NCI-H1105 (cell line): ENCODE results near the gene SLC25A12.
"Not testable (repeated sequence)": the region's sequence is repeated elsewhere in the genome, so short reads cannot be mapped to it uniquely, and the experiment has no call there.

Experiments used
- DNase-seq: peaks from one replicate; lab custom pipeline; 2025; lab: John Stamatoyannopoulos, UW

Gene SLC25A12

DNA sequence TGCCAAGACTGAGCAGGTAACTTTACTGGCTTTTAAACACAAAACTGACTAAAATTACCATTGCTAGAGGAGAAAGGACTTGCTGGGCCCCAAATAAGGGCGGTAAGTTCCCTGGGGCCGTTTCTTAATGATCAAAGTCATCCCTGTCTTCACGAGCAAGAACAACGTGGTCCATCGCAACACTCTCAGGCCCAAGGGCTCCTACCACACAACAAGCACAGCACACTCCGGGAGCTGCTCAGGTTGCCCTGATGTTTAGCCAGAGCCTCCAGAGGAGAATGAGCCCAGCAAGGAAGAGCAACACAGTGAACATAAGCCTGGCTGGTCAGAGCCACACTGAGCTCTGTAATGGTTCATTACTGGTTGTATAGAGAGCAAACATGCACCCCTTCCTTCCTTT lies 104.1 kb downstream of the SLC25A12 start:
- no peak for DNase-seq

DNA sequence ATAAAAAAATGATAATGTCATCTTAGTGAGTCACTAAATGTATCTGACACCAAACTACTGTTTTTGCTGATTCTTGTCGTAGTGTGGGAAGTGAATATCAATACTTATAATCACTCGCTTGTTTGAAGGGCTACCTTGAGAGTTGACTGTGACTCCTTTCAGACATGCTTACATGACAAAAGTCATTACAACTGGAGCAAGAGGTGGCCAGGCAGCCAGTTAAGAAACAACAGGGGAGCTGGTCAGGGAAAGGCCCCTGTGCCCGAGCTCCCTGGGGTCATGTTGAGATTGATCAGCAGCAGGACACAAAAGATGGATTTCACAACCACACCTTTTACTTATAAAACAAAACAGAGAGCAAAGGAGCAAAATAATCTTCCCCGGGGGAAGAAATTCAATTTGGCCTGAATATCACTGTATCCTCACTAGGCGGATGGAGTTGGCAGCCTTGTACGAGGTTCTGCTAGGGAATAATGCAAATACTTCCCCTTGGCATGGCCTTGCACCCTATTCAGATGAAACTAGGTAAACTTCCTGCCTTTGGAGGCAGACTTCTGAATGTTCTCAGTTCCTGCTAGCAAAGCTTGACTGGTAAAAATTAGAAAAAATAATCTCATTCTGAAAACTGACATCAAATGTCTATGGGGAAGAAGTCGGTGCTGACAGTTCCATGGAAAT lies 105.6 kb downstream of the SLC25A12 start:
- no peak for DNase-seq

DNA sequence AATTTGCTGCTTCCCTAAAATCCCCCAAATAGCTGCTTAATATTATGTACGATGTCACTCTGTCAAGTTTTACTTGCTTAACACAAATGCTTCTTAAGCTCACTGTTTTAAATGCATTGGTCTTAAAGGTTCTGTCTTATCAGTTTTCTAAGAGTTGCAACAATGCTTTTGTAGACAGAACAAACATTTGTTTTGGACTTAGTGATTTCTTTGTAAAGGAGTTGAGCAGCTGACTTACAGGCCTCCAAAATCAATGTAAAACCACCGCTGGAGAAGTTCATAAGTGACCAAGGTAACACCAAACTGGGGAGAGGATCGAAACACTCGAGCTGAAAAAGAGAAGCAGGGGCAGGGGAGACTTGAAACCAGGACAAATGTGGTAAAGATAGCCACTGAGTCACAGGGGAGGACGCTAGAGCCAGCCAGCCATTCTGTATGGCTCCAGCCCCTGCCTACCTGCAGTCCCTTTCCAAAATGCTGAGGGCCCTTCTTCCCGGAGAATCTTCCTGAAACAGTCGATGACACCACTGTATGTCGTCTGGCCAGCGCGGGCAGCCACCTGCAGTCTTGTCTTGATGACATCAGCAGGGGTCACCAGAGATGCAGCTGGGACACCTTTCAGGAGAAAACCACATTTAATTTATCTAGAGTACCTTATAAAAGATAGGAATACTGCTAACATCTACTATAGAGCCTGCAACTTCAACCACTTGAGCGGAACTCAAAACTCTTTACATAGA lies 106.5 kb downstream of the SLC25A12 start:
- no peak for DNase-seq

DNA sequence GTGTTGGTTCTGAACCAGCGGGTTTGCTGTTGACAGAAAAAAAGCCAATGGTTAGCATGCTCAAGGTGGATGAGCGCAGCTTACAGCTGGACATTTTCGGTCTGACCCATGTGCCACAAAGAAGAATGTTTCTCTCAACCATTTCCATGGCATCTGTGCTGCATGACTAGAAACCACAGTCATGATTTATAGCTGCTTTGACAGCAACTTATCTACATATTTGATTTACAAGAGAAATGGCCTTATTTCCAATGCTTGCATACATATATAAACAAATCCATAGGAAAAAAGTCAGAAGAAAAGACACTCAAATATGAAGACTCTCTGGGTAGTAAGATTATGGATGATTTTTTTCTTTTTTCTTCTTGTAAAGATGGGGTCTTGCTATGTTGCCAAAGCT lies 108.6 kb downstream of the SLC25A12 start:
- DNase-seq, result no peak

DNA sequence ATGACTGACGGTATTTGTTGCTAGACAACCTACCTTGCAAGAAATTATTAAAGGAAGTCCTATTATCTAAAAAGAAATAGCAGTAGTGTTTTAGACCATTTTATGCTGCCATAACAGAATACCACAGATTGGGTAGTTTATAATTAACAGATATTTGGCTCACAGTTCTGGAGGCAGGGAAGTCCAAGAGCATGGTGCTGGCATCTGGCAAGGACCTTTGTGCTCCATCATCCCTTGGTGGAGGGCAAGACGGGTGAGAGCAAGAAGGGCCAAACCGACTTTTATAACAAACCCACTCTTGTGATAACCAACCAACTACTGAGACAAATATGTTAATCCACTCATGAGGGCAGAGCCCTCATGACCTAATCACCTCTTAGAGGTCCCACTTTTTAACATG lies 115.5 kb downstream of the SLC25A12 start:
- no peak for DNase-seq

DNA sequence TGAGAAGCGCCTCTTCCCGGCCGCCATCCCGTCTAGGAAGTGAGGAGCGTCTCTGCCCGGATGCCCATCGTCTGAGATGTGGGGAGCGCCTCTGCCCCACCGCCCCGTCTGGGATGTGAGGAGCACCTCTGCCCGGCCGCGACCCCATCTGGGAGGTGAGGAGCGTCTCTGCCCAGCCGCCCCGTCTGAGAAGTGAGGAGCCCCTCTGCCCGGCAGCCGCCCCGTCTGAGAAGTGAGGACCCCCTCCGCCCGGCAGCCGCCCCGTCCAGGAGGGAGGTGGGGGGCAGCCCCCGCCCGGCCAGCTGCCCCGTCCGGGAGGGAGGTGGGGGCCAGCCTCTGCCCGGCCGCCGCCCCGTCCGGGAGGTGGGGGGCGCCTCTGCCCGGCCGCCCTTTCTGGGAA lies 119.5 kb downstream of the SLC25A12 start:
- DNase-seq, result not testable (repeated sequence)

DNA sequence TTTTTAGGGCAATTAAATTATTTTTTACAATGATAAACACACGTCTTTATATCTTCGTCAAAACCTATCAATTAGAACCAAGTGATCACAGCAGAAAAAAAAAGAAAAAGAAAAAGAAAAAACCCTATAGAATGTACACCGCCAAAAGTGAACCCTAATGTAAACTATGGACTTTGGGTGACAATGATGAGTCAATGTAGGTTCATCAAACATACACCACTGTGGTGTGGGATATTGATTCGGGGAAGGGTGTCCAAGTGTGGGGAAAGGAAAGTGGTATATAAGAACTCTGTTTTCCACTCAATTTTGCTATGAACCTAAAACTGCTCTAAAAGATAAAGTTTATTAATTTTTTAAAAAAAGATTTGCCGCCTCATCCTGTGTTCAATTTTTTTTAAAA lies 121.7 kb downstream of the SLC25A12 start:
- DNase-seq, result no peak

DNA sequence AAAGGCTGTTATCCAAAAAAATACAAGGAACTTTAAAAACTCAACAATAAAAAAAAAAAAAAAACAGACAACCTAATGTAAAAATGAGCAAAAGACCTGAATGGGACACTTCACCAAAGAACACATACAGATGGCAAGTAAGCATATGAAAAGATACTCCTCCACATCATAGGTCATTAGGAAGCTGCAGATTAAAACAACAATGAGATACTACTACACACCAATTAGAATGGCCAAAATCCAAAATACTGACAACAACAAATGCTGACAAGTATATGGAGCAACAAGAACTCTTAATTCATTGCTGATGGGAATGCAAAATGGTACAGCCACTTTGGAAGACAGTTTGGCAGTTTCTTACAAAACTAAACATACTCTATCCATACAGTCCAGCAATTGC lies 122.6 kb downstream of the SLC25A12 start:
- no peak for DNase-seq

DNA sequence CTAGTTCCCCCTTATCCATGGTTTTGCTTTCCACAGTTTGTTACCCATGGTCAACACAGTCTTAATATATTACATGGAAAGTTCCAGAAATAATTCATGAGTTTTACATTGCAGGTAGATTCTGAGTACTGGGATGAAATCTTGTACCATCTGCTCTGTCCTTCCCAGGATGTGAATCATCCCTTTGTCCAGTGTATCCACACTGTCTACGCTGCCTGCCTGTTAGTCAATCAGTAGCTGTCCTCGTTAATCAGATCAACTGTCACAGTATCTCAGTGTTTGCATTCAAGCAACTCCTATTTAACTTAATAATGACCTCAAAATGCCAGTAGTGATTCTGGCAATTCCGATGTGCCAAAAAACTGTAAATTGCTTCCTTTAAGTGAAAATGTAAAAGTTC lies 130.4 kb downstream of the SLC25A12 start:
- DNase-seq, result no peak

DNA sequence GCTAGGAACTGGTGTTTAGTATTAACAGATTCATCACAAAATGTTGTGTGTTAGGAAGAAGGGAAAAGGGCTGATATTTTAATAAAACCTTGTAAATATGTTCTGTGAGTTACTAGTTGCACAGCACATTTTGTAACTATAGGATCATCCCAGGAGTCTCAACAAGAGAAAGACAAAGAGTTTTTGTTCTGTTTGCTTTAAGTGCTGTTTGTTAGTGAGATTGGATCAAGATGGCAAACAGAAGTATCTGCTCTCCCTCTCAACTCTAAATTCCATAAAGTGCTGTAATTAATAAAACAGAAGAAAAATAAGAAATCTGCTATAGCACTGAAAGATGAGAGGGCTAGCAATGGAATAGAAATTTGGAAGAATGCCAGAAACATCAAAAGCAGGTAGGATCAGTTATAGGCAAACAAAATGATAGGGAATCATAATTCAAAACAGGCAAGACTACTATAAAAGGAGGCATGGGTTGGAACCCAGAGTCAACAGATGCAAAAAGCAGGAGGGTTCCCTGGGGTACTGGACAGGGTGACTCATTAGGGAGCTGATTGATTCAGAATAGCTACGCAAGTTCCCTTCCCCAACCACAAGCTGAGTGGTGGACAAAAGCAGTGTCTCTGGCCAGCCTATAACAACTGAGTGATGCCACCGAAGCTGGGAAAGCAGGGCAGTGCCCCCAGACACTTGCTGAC lies 131.0 kb downstream of the SLC25A12 start:
- no peak for DNase-seq

DNA sequence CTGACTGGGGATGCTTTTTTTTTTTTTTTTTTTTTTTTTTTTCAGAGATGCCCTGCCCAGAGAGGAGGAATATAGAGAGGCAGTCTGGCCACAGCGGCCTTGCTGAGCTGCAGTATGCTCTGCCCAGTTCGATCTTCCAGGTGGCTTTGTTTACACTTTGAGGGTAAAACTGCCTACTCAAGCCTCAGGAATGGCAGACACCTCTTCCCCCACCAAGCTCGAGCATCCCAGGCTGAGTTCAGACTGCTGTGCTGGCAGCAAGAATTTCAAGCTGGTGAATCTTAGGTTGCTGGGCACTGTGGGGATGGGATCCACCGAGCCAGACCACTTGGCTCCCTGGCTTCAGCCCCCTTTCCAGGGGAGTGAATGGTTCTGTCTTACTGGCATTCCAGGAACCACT lies 132.9 kb downstream of the SLC25A12 start:
- not testable (repeated sequence) for DNase-seq

DNA sequence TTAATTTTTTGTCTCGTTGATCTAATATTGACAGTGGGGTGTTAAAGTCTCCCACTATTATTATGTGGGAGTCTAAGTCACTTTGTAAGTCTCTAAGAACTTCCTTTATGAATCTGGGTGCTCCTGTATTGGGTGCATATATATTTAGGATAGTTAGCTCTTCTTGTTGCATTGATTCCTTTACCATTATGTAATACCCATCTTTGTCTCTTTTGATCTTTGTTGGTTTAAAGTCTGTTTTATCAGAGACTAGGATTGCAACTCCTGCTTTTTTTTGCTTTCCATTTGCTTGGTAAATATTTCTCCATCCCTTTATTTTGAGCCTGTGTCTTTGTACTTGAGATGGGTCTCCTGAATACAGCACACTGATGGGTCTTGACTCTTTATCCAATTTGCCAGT lies 135.3 kb downstream of the SLC25A12 start:
- DNase-seq, result not testable (repeated sequence)

DNA sequence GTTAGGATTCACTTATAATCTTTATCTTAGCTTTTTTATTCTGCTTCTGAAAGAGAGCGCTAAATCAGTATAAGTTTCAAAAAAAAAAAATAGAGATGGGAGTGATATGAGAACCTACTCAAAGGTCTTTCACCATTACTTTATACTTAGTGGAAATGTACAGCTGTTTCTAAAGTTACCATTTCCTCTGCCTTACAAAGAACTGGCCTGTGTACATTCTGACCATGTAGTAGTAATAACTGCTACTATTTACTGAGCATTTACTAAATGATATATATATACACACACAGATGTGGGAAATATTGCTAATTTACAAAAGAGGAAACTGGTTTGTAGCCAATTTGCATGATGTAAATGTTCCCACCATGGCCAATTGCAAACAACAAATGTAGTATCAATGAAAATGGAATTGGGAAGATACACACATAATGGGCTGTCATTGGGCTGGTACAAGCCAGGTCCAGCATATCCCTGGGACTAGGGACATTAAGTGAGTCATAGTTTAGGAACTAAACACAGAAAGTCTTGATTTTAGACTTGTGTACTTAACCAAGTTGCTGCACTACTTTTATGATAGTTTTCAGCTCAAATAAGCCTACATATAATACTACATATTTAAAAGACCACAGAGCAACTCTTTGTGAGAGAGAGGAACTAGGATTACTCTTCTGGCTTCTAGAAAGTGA lies 139.6 kb downstream of the SLC25A12 start:
- DNase-seq, result no peak

DNA sequence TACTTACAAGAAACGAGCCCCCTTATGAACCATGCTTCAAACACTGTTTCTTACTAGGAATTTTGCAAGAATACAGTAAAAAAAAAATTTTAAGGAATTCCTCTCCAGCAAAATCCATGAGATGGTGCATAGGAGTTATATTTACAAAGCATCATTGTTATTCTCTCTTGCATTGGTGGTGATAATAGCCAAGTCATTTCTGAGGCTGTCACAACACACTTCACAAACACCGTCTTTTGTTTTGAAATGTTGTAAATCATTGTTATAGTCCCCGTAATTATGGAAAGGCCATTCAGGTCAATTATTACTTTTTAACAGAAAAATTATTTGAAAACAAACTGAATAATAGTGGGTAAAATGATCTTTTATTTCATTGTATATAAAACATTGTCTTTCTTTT lies 146.7 kb downstream of the SLC25A12 start:
- DNase-seq, result no peak

DNA sequence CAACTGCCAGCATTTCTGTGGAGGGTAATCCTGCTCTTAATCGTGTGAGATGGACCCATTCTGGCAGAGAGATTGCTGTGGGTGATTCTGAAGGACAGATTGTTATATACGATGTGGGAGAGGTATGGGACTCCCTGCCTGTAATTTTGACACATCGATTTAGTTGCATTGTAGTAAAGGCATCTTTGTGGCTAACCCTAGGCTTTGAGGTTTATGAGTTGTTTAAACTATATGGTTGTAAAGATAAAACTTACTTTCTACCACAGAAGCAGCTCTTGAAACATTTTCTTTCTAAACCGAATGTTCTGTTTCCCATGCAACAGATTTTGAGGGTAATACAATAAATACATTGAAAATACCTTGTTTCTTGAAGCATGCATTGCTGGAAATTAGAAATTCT lies 148.2 kb downstream of the SLC25A12 start:
- DNase-seq, result no peak

DNA sequence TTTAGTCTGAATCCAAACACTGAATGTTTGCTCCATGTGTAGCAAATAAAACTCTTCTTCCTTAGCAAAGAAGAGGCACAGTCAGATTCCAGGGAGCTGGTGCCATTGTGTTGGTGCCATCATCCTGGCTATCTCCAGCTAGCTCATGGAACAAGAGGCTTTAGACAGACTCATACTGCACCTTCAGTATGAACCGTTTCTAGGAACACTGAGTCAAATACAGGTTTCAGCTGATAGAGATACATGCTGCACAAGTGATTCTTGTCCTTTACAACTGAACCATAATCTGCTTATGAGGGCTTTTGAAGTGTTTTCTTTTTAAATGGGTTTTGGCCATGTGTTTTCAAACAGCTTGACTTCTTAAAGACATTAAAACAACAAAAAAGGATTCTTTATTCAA lies 148.9 kb downstream of the SLC25A12 start:
- no peak for DNase-seq

DNA sequence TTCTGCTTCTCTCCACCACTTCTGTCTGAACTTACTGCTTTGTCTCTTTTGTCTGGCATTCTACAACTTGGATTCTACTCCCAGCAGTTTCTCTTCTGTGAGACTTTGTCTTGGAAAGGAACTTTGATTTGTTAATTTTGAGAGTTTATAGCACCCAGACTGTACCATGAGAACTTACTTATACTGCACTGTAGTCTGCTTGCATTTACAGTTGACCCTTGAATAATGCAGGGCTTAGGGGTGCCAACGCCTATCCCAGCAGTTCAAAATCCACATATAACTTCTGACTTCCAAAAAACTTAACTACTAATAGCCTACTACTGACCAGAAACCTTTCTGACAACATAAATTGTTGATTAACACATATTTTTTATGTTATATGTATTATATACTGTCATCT lies 151.3 kb downstream of the SLC25A12 start:
- no peak for DNase-seq

DNA sequence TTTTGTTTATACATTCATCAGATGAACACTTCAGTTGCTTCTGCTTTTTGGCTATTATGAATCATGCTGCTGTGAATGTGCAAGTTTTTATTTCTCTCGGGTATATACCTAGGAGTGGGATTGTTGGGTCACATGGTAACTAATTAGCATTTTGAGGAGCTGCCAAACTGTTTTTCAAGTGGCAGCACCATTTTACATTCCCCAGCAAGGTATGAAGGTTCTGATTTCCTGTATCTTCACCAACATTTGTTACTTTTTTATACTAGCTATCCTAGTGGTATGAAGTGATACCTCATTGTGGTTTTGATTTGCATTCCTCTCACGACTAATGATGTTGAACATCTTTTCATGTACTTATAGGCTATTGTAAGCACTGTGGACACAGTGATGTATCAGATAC lies 152.9 kb downstream of the SLC25A12 start:
- DNase-seq, result no peak

DNA sequence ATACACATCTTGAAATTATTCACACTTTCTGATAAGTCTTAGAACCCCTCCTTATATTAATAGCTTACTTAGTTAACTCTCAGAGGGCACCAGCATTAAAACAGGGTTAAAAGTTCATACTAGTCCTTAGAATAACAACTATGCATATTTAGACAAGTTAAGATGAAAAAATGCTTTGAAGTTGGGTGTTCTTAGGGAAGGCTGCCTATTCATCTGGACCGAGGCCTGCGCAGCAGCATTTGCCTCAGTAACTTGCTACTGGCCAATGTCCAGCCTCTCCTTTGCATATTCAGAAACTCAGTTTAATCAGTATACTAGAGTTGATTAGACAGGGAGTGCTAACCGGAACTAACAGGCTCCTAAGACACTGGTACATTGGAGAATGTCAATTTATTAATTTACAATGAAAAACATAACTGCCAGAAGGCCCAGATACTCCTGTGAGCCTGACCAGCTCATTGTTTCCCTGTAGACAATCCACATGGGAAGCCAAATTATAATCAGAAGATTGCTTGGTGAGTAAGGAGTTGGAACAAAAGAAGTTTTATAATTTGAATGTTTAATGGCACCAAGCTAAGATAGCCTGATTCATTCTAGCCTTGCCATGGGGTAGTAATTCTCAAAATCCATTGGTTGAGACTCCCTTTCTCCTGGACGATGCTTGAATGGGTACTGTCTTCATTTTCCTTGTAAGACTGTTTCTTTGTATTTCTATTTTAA lies 157.9 kb downstream of the SLC25A12 start:
- no peak for DNase-seq
